Choroid plexus epithelial cell (primary cell): ENCODE data around the gene TMLHE.

Experiments used
- DNase-seq: peaks from one replicate; pipeline ENCODE4 v3.0.0-alpha.2; 2010; ENCODE audit warnings: low read depth
- H3K4me3 ChIP-seq: 2 replicates; pipeline ENCODE4 v1.5.1; 2011; ENCODE audit warnings: low read depth, mild to moderate bottlenecking, control low read depth, low read length, moderate library complexity
- CTCF ChIP-seq: conservative IDR thresholded peaks from 2 replicates; pipeline ENCODE4 v1.5.1; 2011; ENCODE audit warnings: low read depth, mild to moderate bottlenecking, control low read depth, inconsistent platforms, low read length, moderate library complexity

TMLHE gene

GRCh38 chrX:155441097-155441496 is 171.7 kb downstream of the TMLHE start:
- DNase-seq, result no peak
- no peak for TF ChIP-seq CTCF
- no peak overlapping the region for H3K4me3 ChIP-seq
